Type B pancreatic cell (in vitro differentiated cells): Measurements from ENCODE around the gene CDHR1. TPM values are rescaled to one million over a fixed set of nuclear protein-coding genes. Genes with fewer than 3 reads are reported as not detected.

Source experiments
- DNase-seq: peaks from one replicate; pipeline ENCODE4 v3.0.0; 2021; ENCODE audit warnings: mixed read lengths; ENCODE audit not compliant: unreplicated experiment; ENCODE audit errors: extremely low spot score
- H3K27ac Mint-ChIP-seq: 2 replicates; pipeline ENCODE4 v1.8.0; 2021; ENCODE audit warnings: mild to moderate bottlenecking, mixed read lengths
- H3K27me3 Mint-ChIP-seq: 2 replicates; pipeline ENCODE4 v1.8.0; 2021; ENCODE audit warnings: mixed read lengths
- H3K36me3 Mint-ChIP-seq: 2 replicates; pipeline ENCODE4 v1.8.0; 2021; ENCODE audit warnings: mixed read lengths
- H3K4me1 Mint-ChIP-seq: one replicate; pipeline ENCODE4 v1.8.0; 2021; ENCODE audit warnings: mixed read lengths; ENCODE audit not compliant: unreplicated experiment
- H3K4me3 Mint-ChIP-seq: 2 replicates; pipeline ENCODE4 v1.8.0; 2021; ENCODE audit warnings: mild to moderate bottlenecking, mixed read lengths
- H3K9me3 Mint-ChIP-seq: 2 replicates; pipeline ENCODE4 v1.8.0; 2021; ENCODE audit warnings: mixed read lengths
- total RNA-seq: library from RNA; stranded (reverse); gene quantifications from 2 replicates; pipeline ENCODE4 v1.2.1, GENCODE V29; 2021; ENCODE audit warnings: low replicate concordance
- TF ChIP-seq, protein P1 (sequence below): fragments of 200-600 bp; sonication (generic); conservative IDR thresholded peaks from 2 replicates; pipeline ENCODE4 v1.5.0; 2021; ENCODE audit warnings: antibody characterized with exemption, mild to moderate bottlenecking

CDHR1 gene
- total RNA-seq, 1 donor from 2014 or later, result 0.41 TPM

DNA sequence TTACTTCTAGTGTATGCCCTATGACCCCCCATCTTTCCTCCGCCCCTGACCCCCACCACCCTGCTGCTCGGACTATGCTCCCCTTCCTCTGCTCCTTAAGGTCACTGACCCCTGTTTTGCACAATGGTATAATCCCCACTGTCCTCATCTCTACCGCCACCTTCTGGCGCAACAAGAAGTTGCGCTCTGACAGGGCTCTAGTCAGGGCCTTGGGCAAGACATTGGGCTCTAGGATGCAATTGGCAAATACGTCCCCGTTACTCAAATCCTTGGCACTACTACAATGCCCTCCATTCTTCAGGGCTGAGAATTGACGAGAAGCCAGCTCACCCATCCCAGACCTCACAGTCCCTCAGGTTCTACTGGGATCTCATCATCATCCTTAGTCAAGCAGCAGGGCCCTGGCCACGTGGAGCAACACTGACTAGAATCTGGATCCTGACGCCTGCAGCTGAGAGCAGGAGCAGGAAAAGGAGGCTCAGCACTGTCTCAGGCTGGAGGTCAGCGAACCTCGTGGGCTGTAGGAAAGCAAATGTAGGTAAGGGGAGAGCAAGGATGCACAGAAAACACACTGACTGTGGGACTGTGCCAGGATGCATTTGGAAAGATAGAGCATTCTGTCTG is 20.4 kb downstream of the CDHR1 start:
- no peaks in the 10 kb centered on the region for H3K36me3 Mint-ChIP-seq
- H3K27ac Mint-ChIP-seq, result no peak overlapping the region
- DNase-seq, result no peak
- H3K9me3 Mint-ChIP-seq, result no peaks in the 10 kb centered on the region
- H3K4me3 Mint-ChIP-seq, result no peak overlapping the region
- H3K4me1 Mint-ChIP-seq, result no peaks in the 10 kb centered on the region
- TF ChIP-seq, protein P1, sequence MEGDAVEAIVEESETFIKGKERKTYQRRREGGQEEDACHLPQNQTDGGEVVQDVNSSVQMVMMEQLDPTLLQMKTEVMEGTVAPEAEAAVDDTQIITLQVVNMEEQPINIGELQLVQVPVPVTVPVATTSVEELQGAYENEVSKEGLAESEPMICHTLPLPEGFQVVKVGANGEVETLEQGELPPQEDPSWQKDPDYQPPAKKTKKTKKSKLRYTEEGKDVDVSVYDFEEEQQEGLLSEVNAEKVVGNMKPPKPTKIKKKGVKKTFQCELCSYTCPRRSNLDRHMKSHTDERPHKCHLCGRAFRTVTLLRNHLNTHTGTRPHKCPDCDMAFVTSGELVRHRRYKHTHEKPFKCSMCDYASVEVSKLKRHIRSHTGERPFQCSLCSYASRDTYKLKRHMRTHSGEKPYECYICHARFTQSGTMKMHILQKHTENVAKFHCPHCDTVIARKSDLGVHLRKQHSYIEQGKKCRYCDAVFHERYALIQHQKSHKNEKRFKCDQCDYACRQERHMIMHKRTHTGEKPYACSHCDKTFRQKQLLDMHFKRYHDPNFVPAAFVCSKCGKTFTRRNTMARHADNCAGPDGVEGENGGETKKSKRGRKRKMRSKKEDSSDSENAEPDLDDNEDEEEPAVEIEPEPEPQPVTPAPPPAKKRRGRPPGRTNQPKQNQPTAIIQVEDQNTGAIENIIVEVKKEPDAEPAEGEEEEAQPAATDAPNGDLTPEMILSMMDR, result peak; percentile 65
- H3K27me3 Mint-ChIP-seq, result peaks cover 24% of the 10 kb centered on the region

DNA sequence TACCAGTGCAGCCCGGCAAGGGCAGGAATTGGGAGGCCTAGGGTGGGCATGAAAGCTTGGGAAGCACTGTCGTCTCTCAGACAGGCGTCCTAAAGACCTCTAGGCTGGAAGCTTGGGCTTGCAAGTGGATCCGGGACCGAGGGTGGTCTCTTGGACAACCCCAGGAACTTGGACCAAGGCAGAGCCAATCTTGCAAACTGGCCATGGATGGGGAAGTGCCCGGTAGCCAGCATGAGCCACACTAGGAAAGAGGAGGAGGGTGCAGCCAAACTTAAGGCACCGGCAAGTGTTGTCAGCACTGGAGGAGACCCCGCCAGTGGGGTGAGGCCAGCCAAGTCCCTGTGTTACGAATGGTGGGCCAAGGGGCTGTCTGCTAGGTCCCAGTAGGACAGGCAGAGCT is 22.5 kb downstream of the CDHR1 start:
- Mint-ChIP-seq H3K27me3 (peaks cover 23% of the 10 kb centered on the region), H3K4me1 (no peaks in the 10 kb centered on the region)

GRCh38 chr10:84217746-84218145 is 23.4 kb downstream of the CDHR1 start:
- H3K36me3 Mint-ChIP-seq, result no peaks in the 10 kb centered on the region
- no peaks in the 10 kb centered on the region for H3K4me1 Mint-ChIP-seq
- peaks cover 17% of the 10 kb centered on the region for H3K27me3 Mint-ChIP-seq
- H3K27ac Mint-ChIP-seq, result no peak overlapping the region
- H3K9me3 Mint-ChIP-seq, result no peaks in the 10 kb centered on the region
- no peak for DNase-seq
- no peak overlapping the region for H3K4me3 Mint-ChIP-seq
- TF ChIP-seq, protein P1, result no peak

More for the DNA sequence above, 22.5 kb downstream of the CDHR1 start:
- H3K9me3 Mint-ChIP-seq, result no peaks in the 10 kb centered on the region
- H3K36me3 Mint-ChIP-seq, result no peaks in the 10 kb centered on the region
- TF ChIP-seq, protein P1, result no peak
- no peak overlapping the region for H3K27ac Mint-ChIP-seq
- no peak for DNase-seq
- H3K4me3 Mint-ChIP-seq, result no peak overlapping the region

- Mint-ChIP-seq H3K27me3 (peaks cover 32% of the 10 kb centered on the region), H3K4me3 (no peak overlapping the region), H3K4me1 (no peaks in the 10 kb centered on the region), H3K27ac (no peak overlapping the region), H3K36me3 (no peaks in the 10 kb centered on the region), H3K9me3 (no peaks in the 10 kb centered on the region)
- TF ChIP-seq, protein P1, result no peak
- DNase-seq, result no peak
These were observed 27.6 kb downstream of the CDHR1 start for GRCh38 chr10:84221916-84222315.

GRCh38 chr10:84224411-84225028 is 30.2 kb downstream of the CDHR1 start:
- no peaks in the 10 kb centered on the region for H3K36me3 Mint-ChIP-seq
- TF ChIP-seq, protein P1, result no peak
- no peak overlapping the region for H3K27ac Mint-ChIP-seq
- no peaks in the 10 kb centered on the region for H3K4me1 Mint-ChIP-seq
- H3K9me3 Mint-ChIP-seq, result no peaks in the 10 kb centered on the region
- H3K27me3 Mint-ChIP-seq, result peaks cover 46% of the 10 kb centered on the region
- H3K4me3 Mint-ChIP-seq, result no peak overlapping the region
- no peak for DNase-seq
